Measurements from ENCODE around the gene SORCS2. TPM values are rescaled to one million over a fixed set of nuclear protein-coding genes. Genes with fewer than 3 reads are reported as not detected.

Gene SORCS2
- total and polyA plus RNA-seq, 3 donors from 2014 or later, result 2.7 to 4.6 (median 2.9) TPM

DNA sequence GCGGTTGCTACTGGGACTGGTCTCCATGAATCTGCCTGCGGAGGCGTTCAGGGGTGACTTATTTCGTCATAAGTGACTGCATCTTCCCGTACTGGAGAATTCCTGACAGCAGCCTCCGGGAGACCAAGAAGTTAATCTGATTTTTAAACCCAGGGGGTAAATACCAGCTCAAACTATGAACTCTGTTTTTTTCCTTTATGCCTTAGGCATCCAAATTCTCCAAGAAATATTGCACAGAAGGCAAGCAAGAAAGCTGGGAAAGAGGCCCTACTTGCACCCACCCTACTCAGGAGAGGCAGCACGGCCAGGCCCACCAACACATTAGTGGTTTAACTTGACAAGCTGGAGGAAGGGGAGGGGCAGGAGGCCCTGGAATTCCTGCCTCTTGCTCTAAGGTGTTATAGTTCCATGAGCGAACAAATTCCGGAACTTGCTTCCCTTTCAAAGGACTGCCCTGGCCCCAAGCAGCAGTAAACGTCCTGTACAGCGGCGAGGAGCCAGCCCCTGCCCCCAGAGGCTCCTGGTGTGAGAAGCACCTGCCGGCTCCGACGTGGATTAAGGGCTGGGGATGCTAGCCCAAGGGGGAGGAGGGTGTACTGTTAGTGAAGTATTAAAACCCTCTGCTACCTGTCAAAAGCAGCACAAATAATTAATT, 570.2 kb downstream of the SORCS2 start:
- Histone ChIP-seq H3K4me3 (no peak overlapping the region), H3K4me1 (no peaks in the 10 kb centered on the region), H3K27ac (no peak overlapping the region), H3K9me3 (no peaks in the 10 kb centered on the region), H3K36me3 (ENCODE audit: low read depth, missing control alignments) (no peaks in the 10 kb centered on the region), H3K27me3 (no peaks in the 10 kb centered on the region)
- intact Hi-C loops (cut with DNase I; ENCODE audit: low total_unique reads), result no loop called here
- TF ChIP-seq POLR2A (IDR thresholded peaks at IDR 0.05) (no peak), CTCF (IDR thresholded peaks at IDR 0.05) (no peak)
- 86 to 93% methylated on average over 14 to 15 of the region's 15 CpGs for WGBS, 2 donors
- no peak for DNase-seq

GRCh38 chr4:7763106-7763505, 570.8 kb downstream of the SORCS2 start:
- Histone ChIP-seq H3K4me1 (no peaks in the 10 kb centered on the region), H3K4me3 (no peak overlapping the region), H3K9me3 (no peaks in the 10 kb centered on the region), H3K27me3 (no peaks in the 10 kb centered on the region), H3K27ac (no peak overlapping the region), H3K36me3 (ENCODE audit: low read depth, missing control alignments) (no peaks in the 10 kb centered on the region)
- TF ChIP-seq POLR2A (IDR thresholded peaks at IDR 0.05) (no peak), CTCF (IDR thresholded peaks at IDR 0.05) (no peak)
- no peak for DNase-seq
- intact Hi-C loops (cut with DNase I; ENCODE audit: low total_unique reads), result no loop called here
- WGBS, 2 donors, result 93 to 94% methylated on average over 16 of the region's 16 CpGs

DNA sequence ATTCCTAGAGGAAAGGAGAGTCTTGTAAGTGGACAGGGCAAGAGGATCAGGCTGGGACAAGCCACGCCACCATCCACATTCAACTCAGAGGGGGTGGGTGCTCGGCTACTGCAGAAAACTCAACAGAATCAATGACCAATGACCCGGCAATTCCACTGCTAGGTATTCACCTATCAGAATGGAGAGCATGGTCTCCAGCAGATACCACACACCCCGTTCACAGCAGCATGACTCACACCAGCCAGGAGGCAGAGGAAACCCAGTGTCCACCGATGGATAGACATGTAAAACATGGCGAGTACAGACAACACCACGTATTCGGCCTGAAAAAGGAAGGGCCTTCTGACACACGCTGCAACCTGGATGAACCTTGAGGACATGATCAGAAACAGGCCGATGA, 571.5 kb downstream of the SORCS2 start:
- intact Hi-C loops (cut with DNase I; ENCODE audit: low total_unique reads), result no loop called here
- no peak for TF ChIP-seq CTCF (IDR thresholded peaks at IDR 0.05)
- TF ChIP-seq POLR2A (IDR thresholded peaks at IDR 0.05), result no peak
- no peaks in the 10 kb centered on the region for H3K4me1 ChIP-seq
- H3K27ac ChIP-seq, result no peak overlapping the region
- H3K9me3 ChIP-seq, result no peaks in the 10 kb centered on the region
- WGBS, 2 donors, result 85 to 91% methylated on average over 10 of the region's 10 CpGs
- DNase-seq, result no peak
- no peaks in the 10 kb centered on the region for H3K36me3 ChIP-seq (ENCODE audit: low read depth, missing control alignments)
- H3K27me3 ChIP-seq, result no peaks in the 10 kb centered on the region
- no peak overlapping the region for H3K4me3 ChIP-seq

DNA sequence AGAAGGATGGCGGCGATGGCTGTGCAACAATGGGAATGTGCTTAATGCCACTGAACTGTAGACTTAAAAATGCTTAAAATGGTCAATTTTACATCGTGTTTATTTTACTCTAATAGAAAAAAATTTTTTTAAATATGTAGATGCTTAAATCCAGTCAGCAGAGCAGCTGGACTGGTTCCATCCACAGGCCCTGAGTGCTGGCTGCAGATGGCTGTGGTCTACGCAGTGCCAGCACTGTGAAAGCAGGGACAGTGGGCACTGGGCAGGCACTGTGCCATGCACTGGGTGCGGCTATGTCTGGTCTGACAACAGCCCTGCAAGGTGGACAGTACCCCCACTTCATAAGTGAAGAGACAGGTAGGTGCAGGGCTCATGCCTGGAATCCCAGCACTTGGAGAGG, 572.1 kb downstream of the SORCS2 start:
- no peaks in the 10 kb centered on the region for H3K36me3 ChIP-seq (ENCODE audit: low read depth, missing control alignments)
- DNase-seq, result no peak
- 89 to 95% methylated on average over 5 of the region's 5 CpGs for WGBS, 2 donors

More for the DNA sequence above, 572.1 kb downstream of the SORCS2 start:
- Histone ChIP-seq H3K9me3 (no peaks in the 10 kb centered on the region), H3K27me3 (no peaks in the 10 kb centered on the region), H3K4me1 (no peaks in the 10 kb centered on the region), H3K27ac (no peak overlapping the region), H3K4me3 (no peak overlapping the region)
- intact Hi-C loops (cut with DNase I; ENCODE audit: low total_unique reads), result no loop called here
- no peak for TF ChIP-seq CTCF (IDR thresholded peaks at IDR 0.05)
- TF ChIP-seq POLR2A (IDR thresholded peaks at IDR 0.05), result no peak
